GM21367 (cell line): ENCODE measurements around the gene RER1.
"Not testable (repeated sequence)": the region's sequence is repeated elsewhere in the genome, so short reads cannot be mapped to it uniquely, and the experiment has no call there.

ENCODE experiments used
- ATAC-seq: cut with Tn5 transposase; IDR thresholded peaks from one replicate; pipeline ENCODE4 v1.9.1; 2021; ENCODE audit not compliant: unreplicated experiment

RER1 gene

GRCh38 chr1:2422523-2422922 lies 30.9 kb downstream of the RER1 start:
- no peak for ATAC-seq

DNA sequence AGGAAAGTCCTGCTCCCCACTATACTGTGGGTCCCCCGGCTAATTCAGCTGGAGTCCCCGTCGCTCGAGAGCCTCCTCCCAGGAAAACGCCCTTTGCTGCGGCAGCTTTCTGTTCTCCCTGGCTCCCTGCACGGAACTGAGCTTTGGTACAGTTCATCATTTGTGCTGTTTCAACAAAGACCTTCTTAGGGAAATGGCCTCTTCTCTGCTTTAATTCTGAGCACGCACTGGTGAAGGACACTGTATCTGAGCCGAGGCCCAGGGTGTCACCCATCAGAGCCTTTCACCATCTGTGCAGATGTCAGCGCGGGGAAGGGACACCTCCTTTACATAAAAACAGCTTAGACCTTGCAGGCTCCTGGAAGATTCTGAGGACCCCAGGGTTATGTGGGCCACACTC lies 34.3 kb downstream of the RER1 start:
- ATAC-seq, result no peak

DNA sequence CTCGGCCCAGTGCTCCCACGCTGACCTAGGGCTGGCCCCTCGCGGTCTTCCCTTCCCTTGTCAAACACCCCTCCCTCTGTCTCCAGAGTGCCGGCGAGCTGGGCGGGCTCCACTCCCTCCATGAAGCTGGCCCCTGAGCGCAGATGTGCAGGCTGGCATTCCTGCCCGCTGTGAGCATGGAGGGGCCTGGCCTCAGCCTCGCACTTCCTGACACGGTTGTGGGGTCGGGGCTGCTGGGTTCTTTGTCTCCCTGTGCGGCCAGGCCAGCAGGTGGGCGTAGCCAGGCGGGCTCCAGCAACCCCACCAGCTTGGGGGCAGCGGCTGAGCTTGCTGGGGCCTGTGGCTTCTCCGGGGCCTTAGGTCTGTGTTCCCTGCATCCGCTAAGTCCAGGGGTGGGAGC lies 34.9 kb downstream of the RER1 start:
- ATAC-seq, result no peak

- no peak for ATAC-seq
Measured at GRCh38 chr1:2427051-2427450, 35.4 kb downstream of the RER1 start.

DNA sequence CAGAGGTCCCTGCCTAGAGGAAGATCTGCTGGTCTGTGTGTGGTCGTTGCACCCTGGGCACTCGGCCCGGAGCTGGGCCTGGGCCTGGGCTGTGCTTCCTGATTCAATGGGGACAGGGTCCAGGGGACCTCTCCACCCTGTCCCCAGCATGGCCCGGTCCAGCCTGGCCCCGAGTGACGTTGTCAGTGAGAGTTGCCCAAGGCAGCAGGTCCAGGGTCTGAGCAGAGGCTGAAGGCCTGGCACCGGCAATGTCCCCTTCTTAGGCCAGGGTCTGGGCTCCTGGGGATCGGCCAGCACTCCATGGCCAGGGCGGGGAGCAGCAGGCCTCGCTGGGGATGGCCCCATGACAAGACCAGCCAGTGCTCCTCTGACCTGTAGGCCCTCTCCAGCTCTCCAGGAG lies 36.3 kb downstream of the RER1 start:
- no peak for ATAC-seq

GRCh38 chr1:2428490-2428889 lies 36.8 kb downstream of the RER1 start:
- no peak for ATAC-seq

- ATAC-seq, result no peak
Measured at GRCh38 chr1:2429780-2430591, 38.3 kb downstream of the RER1 start.

DNA sequence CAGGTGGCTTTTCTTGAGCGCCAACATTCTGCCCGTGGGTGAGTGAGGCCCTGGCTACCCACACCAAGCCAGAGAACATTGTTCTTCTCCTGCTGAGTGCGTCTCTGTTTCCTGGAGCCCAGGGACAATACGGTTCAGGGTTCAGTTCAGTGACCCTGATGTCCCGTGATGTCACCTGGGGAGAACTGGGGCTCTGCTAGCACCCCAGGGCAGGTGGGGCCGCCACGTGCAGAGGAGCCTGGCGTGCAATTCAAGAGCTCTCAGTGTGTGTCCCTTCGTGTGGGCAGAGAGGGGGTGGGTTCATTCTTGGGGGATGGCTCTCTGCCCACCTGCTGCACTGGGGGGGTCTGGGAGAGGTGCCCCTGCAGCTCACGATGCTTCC lies 38.9 kb downstream of the RER1 start:
- no peak for ATAC-seq

DNA sequence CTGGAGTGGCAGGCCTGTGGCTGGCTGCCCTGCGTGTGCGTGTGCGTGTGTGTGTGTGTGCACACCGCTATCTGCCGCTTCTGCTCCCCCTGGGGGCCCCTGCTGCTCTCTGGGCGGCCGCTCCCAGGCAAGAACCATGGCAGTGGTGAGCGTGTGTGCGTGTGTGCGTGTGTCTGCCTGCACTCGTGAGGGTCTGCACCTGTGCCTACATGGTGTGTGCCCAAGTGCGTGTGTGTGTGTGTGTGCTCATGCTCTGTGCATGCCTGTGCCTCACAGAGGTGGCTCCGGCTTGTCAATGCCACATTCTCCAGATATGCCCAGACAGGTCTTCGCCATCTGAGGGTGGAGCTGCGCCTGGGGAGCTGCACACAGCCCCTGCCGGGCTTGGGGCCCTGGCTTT lies 39.5 kb downstream of the RER1 start:
- no peak for ATAC-seq

DNA sequence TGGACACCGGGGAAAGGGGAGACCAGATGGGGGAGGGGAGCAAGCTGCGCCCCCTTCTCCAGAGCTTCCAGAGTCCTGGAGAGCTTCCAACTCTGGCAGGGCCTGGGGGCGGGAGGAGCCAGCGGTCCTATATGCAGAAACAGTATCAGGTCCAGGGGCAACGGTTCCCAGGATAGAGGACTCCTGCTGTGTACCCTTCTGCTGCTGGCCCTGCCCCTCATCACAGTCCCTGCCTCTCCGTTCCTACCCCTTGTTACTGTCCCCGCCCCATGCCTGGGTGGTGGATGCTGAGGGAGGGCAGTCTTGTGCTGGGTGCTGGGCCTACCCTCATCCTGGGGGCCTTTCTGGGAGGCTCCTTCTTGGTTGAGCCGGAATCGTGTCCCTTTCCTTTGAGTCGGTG lies 39.9 kb downstream of the RER1 start:
- no peak for ATAC-seq

GRCh38 chr1:2432441-2432844 lies 40.8 kb downstream of the RER1 start:
- no peak for ATAC-seq

- no peak for ATAC-seq
Measured at GRCh38 chr1:2433196-2433595, 41.6 kb downstream of the RER1 start.

DNA sequence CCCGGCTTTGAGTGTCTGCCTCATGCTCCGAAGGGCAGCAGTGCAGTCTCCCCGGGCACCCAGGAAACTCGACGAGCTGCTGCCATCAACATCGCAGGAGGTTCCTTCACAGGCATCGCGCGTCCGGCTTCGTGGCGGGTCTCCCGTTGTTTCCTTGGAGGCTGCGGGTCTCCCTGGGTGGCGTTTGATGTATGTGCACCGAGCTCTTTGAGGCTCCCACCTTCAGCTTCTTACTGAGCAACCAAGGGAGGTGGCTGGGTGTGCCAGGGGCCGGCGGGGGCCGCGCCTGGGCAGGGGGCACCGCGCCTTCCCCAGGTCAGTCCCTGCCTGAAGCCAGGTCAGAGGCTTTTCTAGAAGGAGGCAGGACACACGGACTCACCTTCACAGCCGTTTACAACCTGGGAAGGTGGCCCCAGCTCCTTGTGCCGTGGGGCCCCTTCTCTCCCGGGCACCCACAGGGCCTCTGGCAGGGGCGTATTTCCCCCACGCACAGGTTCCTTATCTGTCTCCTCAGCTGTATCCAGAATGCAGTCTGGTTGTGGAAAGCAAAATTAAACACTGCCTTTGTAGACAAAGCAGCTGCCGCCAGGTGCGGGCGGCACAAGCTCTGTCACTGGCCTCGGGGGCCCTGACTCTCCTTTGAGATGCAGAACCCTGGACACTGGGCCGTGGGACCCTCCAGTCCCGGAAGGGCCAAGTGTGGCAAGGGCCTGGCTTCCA lies 42.5 kb downstream of the RER1 start:
- ATAC-seq, result no peak

GRCh38 chr1:2435091-2435490 lies 43.5 kb downstream of the RER1 start:
- no peak for ATAC-seq

DNA sequence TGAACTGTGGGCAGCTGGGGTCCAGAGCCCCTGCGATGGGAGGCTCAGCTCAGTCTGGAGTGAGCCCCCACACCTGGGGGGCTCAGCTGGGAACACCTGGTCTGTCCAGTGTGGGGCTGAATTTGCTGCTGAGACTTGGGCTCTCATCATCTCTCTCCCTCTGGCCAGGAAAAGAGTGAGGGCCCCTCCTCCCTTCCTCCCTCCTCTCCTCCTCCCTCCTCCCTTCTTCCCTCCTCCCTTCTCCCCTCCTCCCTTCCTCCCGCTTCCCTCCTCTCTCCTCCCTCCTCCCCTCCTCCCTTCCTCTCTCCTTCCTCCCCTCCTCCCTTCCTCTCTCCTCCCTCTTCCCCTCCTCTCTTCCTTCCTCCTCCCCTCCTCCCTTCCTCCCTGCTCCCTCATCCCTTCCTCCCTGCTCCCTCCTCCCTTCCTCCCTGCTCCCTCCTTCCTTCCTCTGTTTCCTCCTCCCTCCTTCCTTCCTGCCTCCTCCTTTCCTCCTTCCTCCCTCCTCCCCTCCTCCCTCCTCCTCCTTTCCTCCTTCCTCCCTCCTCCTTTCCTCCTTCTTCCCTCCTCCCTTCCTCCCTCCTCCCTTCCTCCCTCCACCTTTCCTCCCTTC lies 44.2 kb downstream of the RER1 start:
- no peak for ATAC-seq

- ATAC-seq, result no peak
Measured at GRCh38 chr1:2436876-2437275, 45.2 kb downstream of the RER1 start.

DNA sequence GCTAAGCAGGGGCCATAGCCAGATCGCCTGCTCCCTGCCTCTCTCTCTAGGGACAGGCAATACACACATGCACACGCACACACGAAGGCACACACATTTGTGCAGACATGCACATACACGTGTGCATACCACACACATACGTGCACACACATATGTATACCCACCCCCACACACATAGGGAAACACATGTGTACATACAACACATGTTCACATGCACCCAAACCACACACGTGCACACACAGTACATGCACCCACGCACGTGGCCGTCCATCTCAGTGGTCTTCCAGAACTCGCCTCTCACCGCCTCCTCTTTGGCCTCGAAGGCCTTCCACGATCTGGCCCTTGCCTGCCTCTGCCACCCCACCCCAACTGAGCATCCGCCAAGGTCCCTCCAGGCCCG lies 46.0 kb downstream of the RER1 start:
- ATAC-seq, result no peak

- ATAC-seq, result no peak
Measured at GRCh38 chr1:2438038-2438437, 46.4 kb downstream of the RER1 start.

- no peak for ATAC-seq
Measured at GRCh38 chr1:2438641-2439040, 47.0 kb downstream of the RER1 start.

DNA sequence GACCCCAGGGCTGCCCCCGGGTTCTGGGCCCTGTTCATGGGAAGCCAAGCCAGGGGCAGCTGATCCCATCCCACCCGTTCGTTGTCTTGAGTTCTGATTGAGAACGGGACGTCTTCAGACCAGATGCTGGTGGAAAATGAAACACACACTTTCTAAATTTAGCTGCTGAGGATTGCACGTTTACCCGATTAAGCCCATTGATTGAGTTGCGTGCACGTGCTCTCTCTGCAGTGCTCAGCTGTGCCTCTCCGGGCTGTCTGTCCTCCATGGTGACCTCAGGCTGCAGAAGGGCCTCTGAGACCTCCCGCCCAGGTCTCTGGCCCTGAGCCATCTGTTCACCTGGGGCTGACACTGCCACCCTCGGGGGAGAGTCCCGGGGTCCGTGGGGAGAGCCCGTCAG lies 47.7 kb downstream of the RER1 start:
- no peak for ATAC-seq

DNA sequence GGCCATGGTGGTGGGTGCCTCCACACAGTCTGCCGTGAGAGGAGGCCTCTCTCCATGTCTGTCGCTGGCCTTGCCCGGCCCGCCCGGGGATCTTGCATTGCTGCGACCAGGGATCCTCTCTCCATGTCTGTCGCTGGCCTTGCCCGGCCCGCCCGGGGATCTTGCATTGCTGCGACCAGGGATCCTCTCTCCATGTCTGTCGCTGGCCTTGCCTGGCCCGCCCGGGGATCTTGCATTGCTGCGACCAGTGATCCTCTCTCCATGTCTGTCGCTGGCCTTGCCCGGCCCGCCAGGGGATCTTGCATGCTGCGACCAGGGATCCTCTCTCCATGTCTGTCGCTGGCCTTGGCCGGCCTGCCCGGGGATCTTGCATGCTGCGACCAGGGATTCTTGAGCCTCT lies 48.7 kb downstream of the RER1 start:
- not testable (repeated sequence) for ATAC-seq

- no peak for ATAC-seq
Measured at GRCh38 chr1:2441746-2442145, 50.1 kb downstream of the RER1 start.
